LoVo (cell line): ENCODE measurements around the gene GCAT.

Experiments
- DNase-seq: peaks from one replicate; pipeline ENCODE4 v3.0.0-alpha.2; 2016; ENCODE audit warnings: low spot score

The GCAT gene

DNA sequence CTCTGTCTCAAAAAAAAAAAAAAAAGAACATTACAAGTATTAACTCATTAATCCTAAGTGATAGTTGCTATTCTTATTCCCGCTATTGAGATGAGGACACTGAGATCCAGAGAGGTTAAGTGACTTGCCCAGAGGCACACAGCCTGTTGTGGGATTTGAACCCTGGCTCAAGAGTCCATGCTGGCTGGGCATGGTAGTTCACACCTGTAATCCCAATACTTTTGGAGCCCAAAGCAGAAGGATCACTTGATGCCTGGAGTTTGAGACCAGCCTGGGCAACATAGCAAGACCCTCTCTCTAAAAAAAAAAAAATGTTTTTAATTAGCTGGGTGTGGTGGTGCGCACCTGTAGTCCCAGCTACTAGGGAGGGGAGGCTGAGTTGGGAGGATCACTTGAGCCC lies 4.1 kb downstream of the GCAT start:
- no peak for DNase-seq

DNA sequence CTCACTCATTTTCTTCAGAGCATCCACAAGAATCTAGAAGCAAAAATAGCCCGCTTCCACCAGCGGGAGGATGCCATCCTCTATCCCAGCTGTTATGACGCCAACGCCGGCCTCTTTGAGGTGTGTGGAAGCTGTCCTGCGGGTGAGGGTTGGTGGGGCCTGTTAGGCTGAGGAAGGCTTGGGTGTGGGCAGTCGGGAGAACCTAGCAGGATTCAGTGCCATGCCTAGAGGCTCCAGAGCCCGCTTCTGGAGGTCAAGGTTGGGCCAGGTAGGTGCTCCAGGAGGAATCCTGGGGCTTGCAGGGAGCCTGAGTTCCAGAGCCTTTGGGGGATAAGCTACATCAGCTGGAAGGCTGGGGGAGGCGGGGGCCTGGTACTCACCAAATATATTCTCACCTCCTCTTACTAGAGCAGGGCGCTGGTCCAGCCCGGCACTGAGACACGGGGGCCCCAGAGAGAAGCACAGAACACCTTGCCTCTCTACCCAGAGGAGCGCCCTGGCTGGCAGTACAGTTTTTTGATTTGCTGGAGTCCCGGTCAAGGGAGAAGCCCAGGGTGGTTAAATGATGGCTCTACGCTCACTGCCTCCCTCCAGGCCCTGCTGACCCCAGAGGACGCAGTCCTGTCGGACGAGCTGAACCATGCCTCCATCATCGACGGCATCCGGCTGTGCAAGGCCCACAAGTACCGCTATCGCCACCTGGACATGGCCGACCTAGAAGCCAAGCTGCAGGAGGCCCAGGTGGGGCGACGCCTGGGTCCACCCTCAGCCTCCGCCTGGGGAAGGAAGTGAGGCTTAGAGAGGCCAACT lies 5.3 kb downstream of the GCAT start:
- no peak for DNase-seq

DNA sequence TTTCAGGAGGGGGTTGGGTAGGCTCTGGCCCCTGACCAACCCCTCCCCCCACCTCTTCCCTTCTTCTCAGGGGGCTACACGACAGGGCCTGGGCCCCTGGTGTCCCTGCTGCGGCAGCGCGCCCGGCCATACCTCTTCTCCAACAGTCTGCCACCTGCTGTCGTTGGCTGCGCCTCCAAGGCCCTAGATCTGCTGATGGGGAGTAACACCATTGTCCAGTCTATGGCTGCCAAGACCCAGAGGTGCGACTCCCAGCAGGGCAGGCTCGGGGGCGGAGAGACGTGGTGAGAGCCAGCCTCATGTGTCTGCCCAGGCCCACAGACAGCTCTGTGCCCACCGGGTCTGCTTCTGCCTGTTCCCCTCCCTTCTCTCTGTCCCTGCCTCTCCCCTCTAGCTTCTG lies 7.9 kb downstream of the GCAT start:
- no peak for DNase-seq

DNA sequence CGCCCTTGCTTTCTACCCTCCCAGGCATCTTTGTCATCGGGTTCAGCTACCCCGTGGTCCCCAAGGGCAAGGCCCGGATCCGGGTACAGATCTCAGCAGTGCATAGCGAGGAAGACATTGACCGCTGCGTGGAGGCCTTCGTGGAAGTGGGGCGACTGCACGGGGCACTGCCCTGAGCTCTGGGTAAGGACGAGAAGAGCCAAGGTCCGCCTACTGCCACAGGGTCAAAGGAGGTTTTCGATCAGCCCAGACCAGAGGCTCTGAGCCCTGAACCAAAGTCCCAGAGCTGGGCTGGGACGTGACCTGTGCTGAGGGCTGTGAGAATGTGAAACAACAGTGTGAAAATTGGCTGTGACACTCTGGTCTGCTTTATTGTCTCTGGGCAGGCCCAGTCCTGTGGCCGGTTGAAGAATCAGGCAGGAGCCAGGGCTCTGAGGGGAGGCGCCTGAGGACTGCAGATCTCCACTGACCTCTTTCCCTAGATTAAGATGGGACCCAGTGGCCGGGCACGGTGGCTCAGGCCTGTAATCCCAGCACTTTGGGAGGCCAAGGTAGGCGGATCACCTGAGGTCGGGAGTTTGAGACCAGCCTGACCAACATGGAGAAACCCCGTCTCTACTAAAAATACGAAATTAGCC lies 8.9 kb downstream of the GCAT start:
- no peak for DNase-seq

DNA sequence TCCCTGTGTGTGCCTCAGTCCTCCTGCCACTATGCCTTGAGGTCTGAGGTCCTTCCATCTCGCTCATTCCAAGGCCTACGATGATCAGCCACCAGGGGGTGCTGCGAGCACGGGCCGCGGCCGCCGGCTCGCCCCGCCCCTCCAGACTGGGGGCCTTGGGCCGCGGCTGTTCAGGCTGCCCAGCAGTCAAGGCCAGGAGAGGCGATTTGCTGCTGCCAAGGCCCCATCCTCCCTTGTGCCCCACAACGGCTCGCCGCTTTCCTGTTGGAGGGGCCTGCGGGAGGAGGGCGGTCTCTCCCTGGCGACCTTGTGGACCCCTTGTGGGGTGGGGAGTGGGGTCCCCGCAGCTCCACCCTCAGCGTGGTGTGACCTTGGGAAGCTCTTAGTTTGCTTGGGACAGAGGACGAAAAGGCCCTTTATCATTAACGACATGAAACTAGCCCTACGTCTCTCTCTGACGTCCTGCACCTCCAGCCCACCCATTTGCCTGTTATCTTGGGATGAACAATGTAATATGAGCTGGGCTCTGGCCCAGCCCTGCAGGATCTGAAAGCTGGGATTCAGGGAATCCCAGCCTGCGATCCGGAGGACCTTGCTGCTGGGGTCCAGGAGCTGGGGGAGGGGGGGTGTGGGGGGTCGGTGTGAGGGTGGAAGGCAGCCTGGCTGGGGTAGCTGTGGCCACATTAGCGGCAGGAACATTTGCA lies 10.1 kb downstream of the GCAT start:
- DNase-seq: peak; percentile 50

DNA sequence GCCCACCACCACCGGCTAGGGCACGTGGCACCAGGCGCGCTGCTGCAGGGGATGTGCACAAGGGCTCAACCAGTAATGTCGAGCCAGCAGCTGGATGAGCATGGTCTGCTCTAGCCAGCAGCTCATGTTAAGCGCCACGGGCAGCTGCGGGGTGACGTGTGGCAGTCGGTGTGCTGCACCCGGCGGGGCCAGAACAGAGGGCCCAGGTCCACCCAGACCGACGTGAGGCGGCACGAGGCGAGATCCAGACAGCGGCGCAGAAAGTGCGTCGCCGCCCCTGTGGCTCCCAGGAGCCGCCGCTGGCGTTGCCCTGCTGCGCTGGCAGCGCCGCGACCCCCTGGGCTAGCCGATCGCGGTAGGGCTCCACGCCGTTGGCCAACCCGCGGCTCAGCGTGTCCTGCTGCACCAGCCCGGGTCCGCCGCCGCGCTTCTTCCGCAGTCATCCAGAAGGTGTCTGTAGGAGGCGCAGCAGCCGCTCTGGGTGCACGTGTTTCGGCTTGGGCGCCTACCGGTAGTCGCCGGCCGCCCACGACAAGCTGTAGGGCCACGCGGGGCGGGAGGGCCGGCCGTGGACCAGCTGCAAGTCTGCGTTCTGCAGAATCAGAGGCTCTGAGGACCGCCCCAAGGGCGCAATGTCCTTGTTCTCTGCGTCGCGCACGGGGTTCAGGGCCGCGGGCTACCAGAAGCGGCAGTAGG lies 10.8 kb downstream of the GCAT start:
- DNase-seq: no peak

DNA sequence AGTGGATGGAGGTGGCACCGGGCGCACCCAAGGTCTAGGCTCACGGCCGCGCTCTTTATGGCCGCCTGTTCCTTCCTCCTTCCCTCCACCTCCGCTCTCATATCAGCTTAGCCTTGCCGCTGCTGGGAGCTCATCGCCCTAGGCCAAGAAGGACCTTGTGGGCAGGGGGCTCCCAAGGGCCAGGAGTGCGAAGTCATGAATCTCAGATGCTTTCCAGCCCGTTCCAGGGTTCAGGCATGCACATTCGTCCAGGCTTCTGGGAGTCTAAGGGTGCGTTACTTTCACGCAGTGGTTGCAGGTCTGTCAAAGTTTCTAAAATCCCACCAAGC lies 11.3 kb downstream of the GCAT start:
- DNase-seq: no peak

DNA sequence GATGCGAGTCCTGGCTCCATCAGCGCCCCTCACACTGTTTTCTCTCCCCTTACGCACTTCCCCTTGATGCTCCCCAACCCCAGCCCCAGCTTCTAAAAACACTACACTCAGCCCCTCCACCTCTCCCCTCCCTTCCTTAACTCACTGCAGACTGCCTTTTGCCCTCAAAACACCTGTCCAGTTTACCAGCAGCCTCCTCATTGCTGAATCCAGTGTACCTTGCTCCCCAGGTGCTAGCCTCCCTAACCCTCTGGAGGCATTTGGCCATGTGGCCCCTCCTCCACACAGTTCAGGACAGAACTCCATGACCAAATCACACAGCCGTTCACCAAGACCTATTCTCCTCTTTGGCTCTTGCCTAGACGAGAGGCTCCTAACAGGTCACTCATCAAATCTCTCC lies 12.6 kb downstream of the GCAT start:
- no peak for DNase-seq

DNA sequence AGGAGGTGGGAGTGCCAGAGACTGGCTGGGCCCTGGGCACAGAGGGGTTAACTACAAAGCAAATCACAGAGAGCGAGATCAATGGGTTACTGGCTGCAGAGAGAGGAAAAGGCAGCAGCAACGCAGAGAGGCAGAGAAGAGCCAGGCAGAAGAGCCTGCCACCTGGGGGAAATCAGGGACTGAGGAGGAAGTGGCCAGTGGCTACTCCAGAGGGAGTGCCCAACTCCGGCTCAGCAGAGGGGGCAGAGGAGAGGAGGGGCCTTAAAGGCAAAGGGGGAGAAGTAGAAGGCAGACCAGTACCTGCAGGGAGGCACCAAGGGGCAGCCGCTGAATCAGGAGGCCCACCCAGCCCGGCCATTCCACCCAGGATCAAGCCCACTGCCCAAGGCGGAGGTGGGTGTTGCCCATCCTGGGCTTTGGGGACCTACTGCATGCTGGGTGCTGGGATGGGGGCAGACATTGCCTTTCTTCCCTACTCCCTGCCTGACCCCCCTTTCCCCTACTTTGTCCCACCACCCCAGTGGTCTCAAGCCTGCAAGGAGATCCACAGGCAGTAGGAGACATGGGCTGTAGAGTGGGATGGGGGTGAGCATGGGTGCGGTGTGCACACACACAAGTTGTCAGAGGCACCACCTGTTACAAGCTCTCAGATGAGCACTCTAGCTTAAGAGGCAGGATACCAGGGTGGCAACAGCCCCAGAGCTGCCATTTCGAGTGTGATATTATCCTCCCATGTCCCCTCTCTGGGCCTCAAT lies 14.5 kb downstream of the GCAT start:
- no peak for DNase-seq

DNA sequence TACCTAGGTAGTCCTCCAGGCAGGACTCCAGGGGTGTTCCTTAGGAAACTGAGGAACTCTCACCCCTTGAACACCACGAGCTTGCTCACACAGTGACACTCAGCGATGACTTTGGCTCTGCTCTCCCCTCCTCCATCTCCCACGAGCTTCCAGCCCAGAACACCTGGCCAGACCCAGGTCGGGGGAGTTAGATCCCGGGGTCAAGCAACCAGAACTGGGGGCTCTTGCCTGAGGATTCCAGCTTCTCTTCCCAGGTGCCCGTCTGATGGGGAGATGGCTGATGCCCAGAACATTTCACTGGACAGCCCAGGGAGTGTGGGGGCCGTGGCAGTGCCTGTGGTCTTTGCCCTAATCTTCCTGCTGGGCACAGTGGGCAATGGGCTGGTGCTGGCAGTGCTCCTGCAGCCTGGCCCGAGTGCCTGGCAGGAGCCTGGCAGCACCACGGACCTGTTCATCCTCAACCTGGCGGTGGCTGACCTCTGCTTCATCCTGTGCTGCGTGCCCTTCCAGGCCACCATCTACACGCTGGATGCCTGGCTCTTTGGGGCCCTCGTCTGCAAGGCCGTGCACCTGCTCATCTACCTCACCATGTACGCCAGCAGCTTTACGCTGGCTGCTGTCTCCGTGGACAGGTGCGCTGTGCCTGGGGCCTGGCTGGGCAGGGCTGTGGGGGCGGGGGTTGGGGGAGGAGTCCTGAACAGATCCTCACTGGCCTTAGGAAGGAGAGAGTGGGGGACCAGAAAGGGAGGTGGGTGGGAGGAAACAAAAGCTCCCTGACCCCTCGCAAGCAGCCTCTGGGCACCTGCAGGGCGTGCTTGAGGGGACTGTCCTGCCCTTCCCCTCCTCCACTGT lies 15.6 kb downstream of the GCAT start, which contains the start of gene GALR3:
Gene GALR3 (plus strand): TSS at position 249 of the 852 bp plus-strand sequence. CDS start 25 bp downstream, at position 274.
- DNase-seq: no peak

DNA sequence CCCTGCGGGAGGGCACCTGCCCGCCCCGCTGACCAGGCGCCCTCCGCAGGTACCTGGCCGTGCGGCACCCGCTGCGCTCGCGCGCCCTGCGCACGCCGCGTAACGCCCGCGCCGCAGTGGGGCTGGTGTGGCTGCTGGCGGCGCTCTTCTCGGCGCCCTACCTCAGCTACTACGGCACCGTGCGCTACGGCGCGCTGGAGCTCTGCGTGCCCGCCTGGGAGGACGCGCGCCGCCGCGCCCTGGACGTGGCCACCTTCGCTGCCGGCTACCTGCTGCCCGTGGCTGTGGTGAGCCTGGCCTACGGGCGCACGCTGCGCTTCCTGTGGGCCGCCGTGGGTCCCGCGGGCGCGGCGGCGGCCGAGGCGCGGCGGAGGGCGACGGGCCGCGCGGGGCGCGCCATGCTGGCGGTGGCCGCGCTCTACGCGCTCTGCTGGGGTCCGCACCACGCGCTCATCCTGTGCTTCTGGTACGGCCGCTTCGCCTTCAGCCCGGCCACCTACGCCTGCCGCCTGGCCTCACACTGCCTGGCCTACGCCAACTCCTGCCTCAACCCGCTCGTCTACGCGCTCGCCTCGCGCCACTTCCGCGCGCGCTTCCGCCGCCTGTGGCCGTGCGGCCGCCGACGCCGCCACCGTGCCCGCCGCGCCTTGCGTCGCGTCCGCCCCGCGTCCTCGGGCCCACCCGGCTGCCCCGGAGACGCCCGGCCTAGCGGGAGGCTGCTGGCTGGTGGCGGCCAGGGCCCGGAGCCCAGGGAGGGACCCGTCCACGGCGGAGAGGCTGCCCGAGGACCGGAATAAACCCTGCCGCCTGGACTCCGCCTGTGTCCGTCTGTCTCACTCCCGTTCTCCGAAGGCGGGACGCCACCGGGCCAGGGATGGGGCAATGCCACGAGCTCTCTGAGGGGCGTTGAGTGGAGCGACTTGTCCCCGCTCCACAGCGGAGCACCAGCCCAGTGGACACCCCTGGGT lies 17.2 kb downstream of the GCAT start:
- no peak for DNase-seq

DNA sequence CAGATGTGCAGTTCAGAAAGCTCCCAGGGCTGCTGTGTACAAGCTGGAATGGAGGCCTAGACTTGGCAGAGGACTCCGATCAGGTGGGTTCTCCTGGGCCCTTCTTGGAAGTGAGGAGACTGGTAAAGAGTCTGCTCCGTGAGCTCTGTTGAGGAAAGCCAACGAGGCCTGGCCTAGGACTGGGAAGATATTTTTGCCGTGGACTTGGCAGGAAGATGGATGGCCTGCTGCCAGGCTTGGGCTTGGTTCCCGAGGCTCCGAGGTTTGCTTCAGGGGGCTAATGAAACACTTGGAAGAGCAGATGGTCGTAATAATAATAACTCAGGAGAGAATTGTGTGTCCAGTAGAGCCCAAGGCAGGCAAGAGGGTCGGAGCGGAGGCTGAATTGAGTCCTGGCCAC lies 19.3 kb downstream of the GCAT start:
- no peak for DNase-seq

DNA sequence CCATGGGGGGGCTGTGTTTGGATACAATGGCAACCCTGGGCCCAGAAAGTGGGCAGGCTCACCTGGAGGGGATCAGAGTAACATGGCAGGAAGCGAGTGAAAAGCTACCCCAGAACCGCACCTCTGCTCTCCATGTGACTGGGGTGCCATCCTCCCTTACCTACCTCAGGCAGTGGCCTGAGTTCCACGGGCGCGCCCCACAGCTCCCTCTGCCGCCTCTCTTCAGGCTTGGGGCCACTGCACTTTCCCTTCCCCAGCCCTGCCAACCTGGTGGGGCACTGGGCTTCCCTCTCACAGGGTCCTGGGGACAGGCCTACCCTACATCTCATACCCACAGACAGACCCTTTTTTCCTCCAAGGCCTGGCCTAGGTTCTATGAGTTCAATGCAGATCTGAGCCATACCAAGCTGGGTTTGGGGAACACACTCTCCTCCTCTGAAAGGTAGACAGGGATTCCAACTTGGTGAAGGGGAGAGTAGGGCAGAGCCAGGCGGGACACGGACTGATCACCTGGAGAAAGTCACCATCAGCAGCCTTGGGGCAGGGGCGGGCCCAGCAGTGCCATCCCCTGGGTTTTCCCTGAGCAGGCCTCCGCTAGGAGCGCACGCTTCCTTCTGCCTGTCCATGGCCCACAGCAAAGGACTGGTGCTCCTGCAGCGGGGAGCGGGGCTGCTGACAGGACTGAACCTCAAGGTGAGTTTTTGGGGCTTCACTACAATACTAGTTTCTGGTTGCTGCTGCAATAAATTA lies 22.5 kb downstream of the GCAT start:
- no peak for DNase-seq

DNA sequence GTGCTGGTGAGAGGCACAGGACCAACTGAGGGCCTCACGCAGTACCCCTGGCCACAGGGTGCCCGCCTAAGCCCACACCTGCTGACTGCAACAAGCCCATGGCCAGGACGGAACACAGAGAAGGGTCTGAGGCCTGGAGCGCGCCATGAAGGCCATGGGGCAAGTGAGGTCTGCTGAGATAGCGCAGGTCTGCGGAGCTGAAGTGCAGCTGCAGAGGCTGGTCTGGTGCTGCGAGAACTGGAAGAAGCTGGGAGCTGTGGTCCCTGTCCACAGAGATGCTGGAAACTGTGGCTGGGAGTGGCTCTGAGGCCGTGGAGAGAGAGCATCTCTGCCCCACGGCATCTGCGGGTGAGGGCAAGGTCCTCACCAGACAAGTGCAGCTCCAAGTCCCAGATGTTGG lies 23.7 kb downstream of the GCAT start:
- DNase-seq: no peak

DNA sequence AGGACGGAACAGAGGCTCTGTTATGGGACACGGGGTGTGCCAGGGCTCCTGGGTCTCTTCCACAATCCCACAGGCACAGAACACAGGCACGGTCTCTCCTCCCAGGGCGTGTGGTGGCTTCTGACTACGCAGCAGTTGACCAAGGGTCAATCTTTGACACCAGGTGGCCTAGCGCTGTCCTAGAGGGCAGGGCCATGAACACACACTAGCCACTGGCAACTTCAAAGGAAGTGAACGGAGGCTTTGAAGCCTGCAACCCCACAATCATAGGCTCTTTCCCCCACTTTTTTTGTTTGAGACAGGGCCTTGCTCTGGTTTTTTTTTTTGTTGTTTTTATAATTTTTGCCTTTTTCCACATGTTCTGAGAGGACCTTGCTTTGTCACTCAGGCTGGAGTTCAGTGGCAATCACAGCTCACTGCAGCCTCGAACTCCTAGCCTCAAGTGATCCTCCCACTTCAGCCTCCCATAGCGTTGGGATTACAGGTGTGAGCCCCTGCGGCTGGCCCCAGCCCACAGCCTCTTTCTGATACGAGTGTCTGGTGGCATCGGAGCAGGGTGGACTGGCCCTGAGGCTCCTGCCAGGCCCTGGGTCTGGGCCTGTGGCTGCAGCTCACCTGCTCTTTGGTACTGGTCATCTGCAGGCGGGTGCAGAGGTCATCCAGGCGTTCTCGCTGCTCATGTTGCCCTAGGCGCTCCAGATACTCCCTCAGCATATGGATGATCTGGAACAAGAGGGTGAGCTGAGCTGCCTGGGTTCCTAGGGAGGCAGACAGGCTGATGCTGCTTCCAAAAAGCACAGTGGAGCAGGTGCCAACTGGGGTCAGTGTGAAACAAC lies 24.5 kb downstream of the GCAT start:
- no peak for DNase-seq

DNA sequence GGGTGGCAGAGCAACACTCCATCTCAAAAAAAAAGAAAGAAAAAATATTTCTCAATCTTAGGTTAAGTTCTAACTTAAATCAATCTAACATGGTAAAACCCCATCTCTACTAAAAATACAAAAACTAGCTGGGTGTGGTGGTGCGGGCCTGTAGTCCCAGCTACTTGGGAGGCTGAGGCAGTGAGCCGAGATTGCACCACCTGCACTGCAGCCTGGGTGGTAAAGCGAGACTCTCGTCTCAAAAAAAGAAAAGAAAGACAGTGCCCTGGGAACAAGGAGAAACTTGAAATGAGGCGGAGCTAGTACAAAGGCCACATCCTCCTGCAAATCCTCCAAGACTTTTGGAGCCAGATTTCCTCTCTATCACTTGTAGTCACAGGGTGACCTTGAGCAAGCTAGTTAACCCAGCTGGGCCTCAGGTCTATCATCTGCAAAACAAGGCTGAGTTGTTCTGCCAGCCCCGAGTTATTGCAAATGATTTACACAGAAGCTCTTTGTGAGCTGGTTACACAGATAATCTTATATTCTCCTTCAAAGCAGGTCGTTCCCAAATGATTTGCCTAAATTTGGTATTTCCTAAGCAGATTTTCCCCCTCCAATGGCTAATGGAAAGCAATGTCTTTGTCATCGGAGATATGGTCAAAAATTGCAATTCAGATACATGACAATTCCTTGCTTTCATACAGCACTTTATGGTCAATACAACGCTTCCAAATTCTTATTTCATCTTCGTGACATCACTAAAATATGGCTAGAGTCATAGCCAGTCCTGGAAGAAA lies 34.5 kb downstream of the GCAT start:
- no peak for DNase-seq

DNA sequence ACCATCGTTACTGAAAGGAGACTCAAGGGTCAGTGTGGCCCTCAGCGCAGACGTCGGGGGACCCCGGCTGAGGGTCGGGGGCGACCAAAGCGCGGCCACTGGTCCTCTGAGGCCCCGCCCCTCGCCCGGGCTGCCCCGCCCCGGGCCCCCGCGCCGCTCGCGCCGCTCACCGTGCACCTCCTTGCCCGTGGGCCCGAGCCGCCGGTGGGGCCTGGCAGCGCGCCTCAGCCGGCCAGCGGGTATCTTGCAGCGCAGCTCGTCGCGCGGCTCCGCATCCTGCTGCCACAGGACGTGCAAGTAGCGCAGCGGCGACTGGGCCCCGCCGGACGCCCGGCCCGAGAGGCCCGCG lies 36.0 kb downstream of the GCAT start:
- no peak for DNase-seq
